Esophagus mucosa (tissue), 1 donor: Measurements from ENCODE around the gene BBS2. TPM values are rescaled to one million over a fixed set of nuclear protein-coding genes. Genes with fewer than 3 reads are reported as not detected.
A peak's percentile ranks its signal among the peaks of the same experiment; 100 is the strongest.

ENCODE experiments used
- ATAC-seq: fragments of 200-7000 bp; cut with Tn5 transposase; one replicate; pipeline ENCODE4 v1.9.1; 2020
- total RNA-seq: library from RNA; stranded (reverse); gene quantifications from one replicate; pipeline ENCODE4 v1.2.4, GENCODE V29; 2023
- donor health status: DM: yes; HTN: yes; CAD: no.

The BBS2 gene
- 35.3 TPM for total RNA-seq

- ATAC-seq = peak; percentile 89
Measured at GRCh38 chr16:56519459-56520250, at the start of gene BBS2. Gene BBS2 (minus strand): TSS chr16:56520024. CDS start chr16:56519862, 162 bp downstream.

GRCh38 chr16:56564793-56565477 lies 45.1 kb upstream of the BBS2 start, which contains the start of gene MT4:
Gene MT4 (plus strand): TSS chr16:56565073. CDS start chr16:56565129, 56 bp downstream.
- peak; percentile 42 for ATAC-seq

- ATAC-seq = no peak
Measured at GRCh38 chr16:56561126-56561525, 41.3 kb upstream of the BBS2 start.

GRCh38 chr16:56560447-56560846 lies 40.6 kb upstream of the BBS2 start:
- no peak for ATAC-seq

GRCh38 chr16:56559109-56559508 lies 39.3 kb upstream of the BBS2 start:
- no peak for ATAC-seq

- peak; percentile 73 for ATAC-seq
Measured at GRCh38 chr16:56558024-56558747, 38.4 kb upstream of the BBS2 start.

- no peak for ATAC-seq
Measured at GRCh38 chr16:56554441-56554840, 34.6 kb upstream of the BBS2 start.

- peak; percentile 17 for ATAC-seq
Measured at GRCh38 chr16:56551796-56552738, 32.2 kb upstream of the BBS2 start.

GRCh38 chr16:56549744-56550385 lies 30.0 kb upstream of the BBS2 start:
- ATAC-seq = peak; percentile 47

- no peak for ATAC-seq
Measured at GRCh38 chr16:56549161-56549560, 29.3 kb upstream of the BBS2 start.

GRCh38 chr16:56547949-56548567 lies 28.2 kb upstream of the BBS2 start:
- peak; percentile 40 for ATAC-seq

- ATAC-seq = peak; percentile 95
Measured at GRCh38 chr16:56547120-56547948, 27.5 kb upstream of the BBS2 start.

GRCh38 chr16:56542039-56542438 lies 22.2 kb upstream of the BBS2 start:
- ATAC-seq = no peak

GRCh38 chr16:56539656-56540055 lies 19.8 kb upstream of the BBS2 start:
- no peak for ATAC-seq

GRCh38 chr16:56538331-56538730 lies 18.5 kb upstream of the BBS2 start:
- no peak for ATAC-seq

- no peak for ATAC-seq
Measured at GRCh38 chr16:56534847-56535383, 15.1 kb upstream of the BBS2 start.

GRCh38 chr16:56532714-56533113 lies 12.9 kb upstream of the BBS2 start:
- ATAC-seq = peak; percentile 75

GRCh38 chr16:56530872-56531271 lies 11.0 kb upstream of the BBS2 start:
- ATAC-seq = peak; percentile 12

GRCh38 chr16:56525236-56525635 lies 5.4 kb upstream of the BBS2 start:
- ATAC-seq = no peak

GRCh38 chr16:56520251-56520577 lies 390 bp upstream of the BBS2 start:
- no peak for ATAC-seq
